Mesenchymal stem cell (in vitro differentiated cells and primary cell): ENCODE results near the gene TMCO4.

Experiments
- DNase-seq: peaks from one replicate; pipeline ENCODE4 v3.0.0-alpha.2; 2013
- H2AFZ ChIP-seq: one replicate; pipeline ENCODE4 v1.6.1; 2013; ENCODE audit warnings: low read depth, mild to moderate bottlenecking, control low read depth, inconsistent platforms, low read length, moderate library complexity
- H2AK5ac ChIP-seq: 2 replicates; pipeline ENCODE4 v1.6.1; 2013; ENCODE audit warnings: low read length, moderate library complexity, mild to moderate bottlenecking, inconsistent platforms; ENCODE audit not compliant: severe bottlenecking
- H2BK120ac ChIP-seq: one replicate; pipeline ENCODE4 v1.6.1; 2013; ENCODE audit warnings: low read depth, mild to moderate bottlenecking, inconsistent platforms, low read length, moderate library complexity
- H2BK12ac ChIP-seq, 2 experiments: one replicate each; pipeline ENCODE4 v1.6.1; 2013; ENCODE audit warnings: inconsistent platforms in 2 of 2, low read length in 2 of 2, mild to moderate bottlenecking in 2 of 2, moderate library complexity in 2 of 2, control low read depth in 1 of 2
- H2BK15ac ChIP-seq: one replicate; pipeline ENCODE4 v1.6.1; 2013; ENCODE audit warnings: mild to moderate bottlenecking, low read depth, inconsistent platforms; ENCODE audit not compliant: poor library complexity, severe bottlenecking
- H2BK5ac ChIP-seq: 2 replicates; pipeline ENCODE4 v1.6.1; 2013; ENCODE audit warnings: low read depth, mild to moderate bottlenecking, low read length, control low read depth, inconsistent platforms; ENCODE audit not compliant: poor library complexity, severe bottlenecking
- H3K14ac ChIP-seq, 2 experiments: one replicate each; pipeline ENCODE4 v1.6.1; 2013; ENCODE audit warnings: inconsistent platforms in 2 of 2, low read length in 2 of 2, control low read depth in 1 of 2, mild to moderate bottlenecking in 1 of 2, moderate library complexity in 1 of 2
- H3K18ac ChIP-seq, 2 experiments: one replicate each; pipeline ENCODE4 v1.6.1; 2013; ENCODE audit warnings: inconsistent platforms in 2 of 2, low read length in 2 of 2, control low read depth in 1 of 2, low read depth in 1 of 2, mild to moderate bottlenecking in 1 of 2
- H3K23ac ChIP-seq, 2 experiments: one replicate each; pipeline ENCODE4 v1.6.1; 2013; ENCODE audit warnings: inconsistent platforms in 2 of 2, low read length in 2 of 2, mild to moderate bottlenecking in 2 of 2, moderate library complexity in 2 of 2, control low read depth in 1 of 2
- H3K27ac ChIP-seq: 2 replicates; pipeline ENCODE4 v1.5.1; 2013; ENCODE audit warnings: mild to moderate bottlenecking, moderate library complexity, low read length, control low read depth, inconsistent platforms; ENCODE audit not compliant: poor library complexity, severe bottlenecking
- H3K27me3 ChIP-seq, 2 experiments: 2 replicates each; pipeline versions ENCODE4 v1.6.1 to v1.7.0; 2013; ENCODE audit warnings: low read length in 2 of 2, mild to moderate bottlenecking in 2 of 2, moderate library complexity in 2 of 2, control low read depth in 1 of 2, inconsistent platforms in 1 of 2; ENCODE audit not compliant: control insufficient read depth in 1 of 2, insufficient read depth in 1 of 2
- H3K36me3 ChIP-seq, 2 experiments: 2 replicates each; pipeline versions ENCODE4 v1.6.1 to v1.7.0; 2013; ENCODE audit warnings: low read length in 2 of 2, control low read depth in 1 of 2, inconsistent platforms in 1 of 2, low read depth in 1 of 2, mild to moderate bottlenecking in 1 of 2; ENCODE audit not compliant: insufficient read depth in 2 of 2, control insufficient read depth in 1 of 2
- H3K4ac ChIP-seq, 2 experiments: one replicate each; pipeline ENCODE4 v1.6.1; 2013; ENCODE audit warnings: inconsistent platforms in 2 of 2, low read length in 2 of 2, mild to moderate bottlenecking in 2 of 2, moderate library complexity in 2 of 2, control low read depth in 1 of 2, low read depth in 1 of 2
- H3K4me1 ChIP-seq: 2 replicates; pipeline ENCODE4 v1.6.1; 2013; ENCODE audit warnings: low read depth, low read length, control low read depth; ENCODE audit not compliant: control insufficient read depth, insufficient read depth
- H3K4me2 ChIP-seq: 2 replicates; pipeline ENCODE4 v1.6.1; 2013; ENCODE audit warnings: low read length, mild to moderate bottlenecking, inconsistent platforms; ENCODE audit not compliant: poor library complexity, severe bottlenecking
- H3K4me3 ChIP-seq, 2 experiments: 2 replicates each; pipeline versions ENCODE4 v1.5.1 to v1.7.0; 2013; ENCODE audit warnings: low read length in 2 of 2, mild to moderate bottlenecking in 2 of 2, control low read depth in 1 of 2, low read depth in 1 of 2; ENCODE audit not compliant: insufficient read depth in 1 of 2
- H3K79me1 ChIP-seq: replicated peaks from 2 replicates; pipeline ENCODE4 v1.6.1; 2013; ENCODE audit warnings: mild to moderate bottlenecking, control low read depth, low read length, inconsistent platforms; ENCODE audit not compliant: poor library complexity, severe bottlenecking
- H3K9ac ChIP-seq: 2 replicates; pipeline ENCODE4 v1.7.0; 2013; ENCODE audit warnings: mild to moderate bottlenecking, low read length, moderate library complexity
- H3K9me3 ChIP-seq: 2 replicates; pipeline ENCODE4 v1.7.0; 2013; ENCODE audit warnings: mild to moderate bottlenecking, low read length; ENCODE audit not compliant: control insufficient read depth
- H4K8ac ChIP-seq: one replicate; pipeline ENCODE4 v1.6.1; 2013; ENCODE audit warnings: inconsistent platforms, mild to moderate bottlenecking, low read length, moderate library complexity
- H4K91ac ChIP-seq: one replicate; pipeline ENCODE4 v1.6.1; 2013; ENCODE audit warnings: mild to moderate bottlenecking, low read length, inconsistent platforms
- WGBS: methylation state at CpG from one replicate; pipeline ENCODE4 v1.1.7; 2013; ENCODE audit warnings: mixed read lengths; 5-methylcytosine and 5-hydroxymethylcytosine counted together

Gene TMCO4

DNA sequence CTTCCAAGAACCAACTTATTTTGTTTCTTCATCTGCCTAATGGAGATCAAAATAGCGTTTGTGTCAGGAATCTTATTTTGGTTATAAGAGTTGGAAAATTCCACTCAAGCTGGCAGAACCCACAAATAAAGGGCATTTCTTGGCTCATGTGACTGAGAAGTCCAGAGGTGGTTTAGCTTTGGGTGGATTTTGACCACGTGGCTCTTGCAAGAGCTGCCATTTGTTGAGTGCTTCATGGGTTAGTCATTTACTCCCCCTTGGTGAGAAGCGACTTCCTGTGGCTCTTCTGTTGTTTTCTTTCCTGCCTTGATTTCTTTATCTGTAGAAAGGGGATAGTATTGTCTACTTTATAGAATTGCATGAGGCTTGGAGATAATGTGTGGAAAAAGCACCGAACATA, 24.8 kb upstream of the TMCO4 start:
- no peak overlapping the region for H4K8ac ChIP-seq
- no peaks in the 10 kb centered on the region for H3K9me3 ChIP-seq
- H3K18ac ChIP-seq: no peak overlapping the region
- no peak overlapping the region for H3K27ac ChIP-seq
- H2BK120ac ChIP-seq: no peak overlapping the region
- H2AFZ ChIP-seq: no peak overlapping the region
- no peak overlapping the region for H3K23ac ChIP-seq
- no peak overlapping the region for H3K4me2 ChIP-seq
- H3K9ac ChIP-seq: no peak overlapping the region
- H4K91ac ChIP-seq: no peak overlapping the region
- H2BK5ac ChIP-seq: no peak overlapping the region
- H3K79me1 ChIP-seq: no peaks in the 10 kb centered on the region
- H3K4ac ChIP-seq: no peak overlapping the region
- H3K4me3 ChIP-seq: no peak overlapping the region
- peaks cover 0 to 5% of the 10 kb centered on the region in 2 experiments for H3K27me3 ChIP-seq
- no peak overlapping the region for H2BK12ac ChIP-seq
- no peak overlapping the region for H3K14ac ChIP-seq
- H3K36me3 ChIP-seq: no peaks in the 10 kb centered on the region
- H2AK5ac ChIP-seq: no peak overlapping the region
- DNase-seq: no peak
- peaks cover 6% of the 10 kb centered on the region for H3K4me1 ChIP-seq
- WGBS: 63% methylated on average over 4 of the region's 4 CpGs
- no peak overlapping the region for H2BK15ac ChIP-seq

DNA sequence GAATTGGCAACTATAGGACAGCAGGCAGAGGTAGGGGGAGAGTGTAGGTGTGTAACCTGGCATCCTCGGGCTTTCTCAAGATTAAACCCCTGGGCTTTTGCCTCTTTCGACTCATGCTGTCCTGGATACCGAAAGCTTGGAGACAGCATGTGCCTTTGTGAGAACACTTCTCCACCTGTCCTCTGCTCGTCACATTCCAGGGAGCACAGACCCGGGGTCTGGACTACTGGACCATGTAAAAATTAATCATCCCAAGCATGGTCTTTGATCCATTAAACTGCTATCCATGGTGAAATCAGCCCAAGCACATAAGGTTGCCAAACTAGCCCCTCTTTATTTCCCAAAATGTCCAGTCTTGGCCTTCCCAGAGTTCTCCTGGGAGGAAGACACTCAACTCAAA, 24.3 kb upstream of the TMCO4 start:
- DNase-seq: no peak
- H3K4me1 ChIP-seq: peaks cover 6% of the 10 kb centered on the region
- no peak overlapping the region for H3K23ac ChIP-seq
- no peak overlapping the region for H2BK120ac ChIP-seq
- H3K4ac ChIP-seq: no peak overlapping the region
- no peak overlapping the region for H3K14ac ChIP-seq
- no peak overlapping the region for H3K18ac ChIP-seq
- no peak overlapping the region for H3K27ac ChIP-seq
- no peak overlapping the region for H2BK15ac ChIP-seq
- H3K27me3 ChIP-seq: peaks cover 0 to 5% of the 10 kb centered on the region in 2 experiments
- no peak overlapping the region for H3K9ac ChIP-seq
- no peaks in the 10 kb centered on the region for H3K36me3 ChIP-seq
- no peak overlapping the region for H3K4me3 ChIP-seq
- no peaks in the 10 kb centered on the region for H3K79me1 ChIP-seq
- H2BK5ac ChIP-seq: no peak overlapping the region
- H2AFZ ChIP-seq: no peak overlapping the region
- 97% methylated on average over 5 of the region's 5 CpGs for WGBS
- H2AK5ac ChIP-seq: no peak overlapping the region
- no peak overlapping the region for H3K4me2 ChIP-seq
- no peaks in the 10 kb centered on the region for H3K9me3 ChIP-seq
- no peak overlapping the region for H4K8ac ChIP-seq
- H2BK12ac ChIP-seq: no peak overlapping the region
- H4K91ac ChIP-seq: no peak overlapping the region

DNA sequence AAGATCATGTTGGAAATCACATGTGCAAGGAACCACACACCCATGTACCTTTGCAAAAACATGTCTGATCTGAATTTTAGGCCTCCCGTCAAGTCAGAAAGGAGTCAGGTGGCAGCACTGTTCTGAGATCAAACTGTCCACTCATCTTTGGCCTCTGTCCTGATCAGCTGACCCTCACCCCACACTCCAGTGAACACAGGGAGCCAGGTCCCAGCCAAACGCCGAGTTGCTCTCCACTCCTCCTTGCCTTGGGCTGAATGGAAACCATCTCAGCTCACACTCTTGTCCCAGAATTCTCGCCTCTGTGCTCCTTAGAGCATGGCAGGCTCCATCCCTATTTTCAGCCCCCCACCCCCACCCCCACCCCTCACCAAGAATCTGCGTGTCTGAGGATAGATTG, 20.0 kb upstream of the TMCO4 start:
- Histone ChIP-seq H3K9ac (no peak overlapping the region), H3K36me3 (no peaks in the 10 kb centered on the region), H4K91ac (no peak overlapping the region), H2AK5ac (no peak overlapping the region), H3K18ac (no peak overlapping the region), H3K79me1 (no peaks in the 10 kb centered on the region), H3K9me3 (no peaks in the 10 kb centered on the region), H4K8ac (no peak overlapping the region), H3K23ac (no peak overlapping the region), H3K4me3 (no peak overlapping the region), H2BK5ac (no peak overlapping the region), H3K4ac (no peak overlapping the region), H2BK120ac (no peak overlapping the region), H3K14ac (no peak overlapping the region), H3K4me2 (no peak overlapping the region), H3K4me1 (peaks cover 10% of the 10 kb centered on the region), H3K27ac (no peak overlapping the region), H2AFZ (no peak overlapping the region), H2BK12ac (no peak overlapping the region), H3K27me3 (peaks cover 0 to 5% of the 10 kb centered on the region in 2 experiments), H2BK15ac (no peak overlapping the region)
- no peak for DNase-seq
- WGBS: 75% methylated on average over 3 of the region's 5 CpGs

DNA sequence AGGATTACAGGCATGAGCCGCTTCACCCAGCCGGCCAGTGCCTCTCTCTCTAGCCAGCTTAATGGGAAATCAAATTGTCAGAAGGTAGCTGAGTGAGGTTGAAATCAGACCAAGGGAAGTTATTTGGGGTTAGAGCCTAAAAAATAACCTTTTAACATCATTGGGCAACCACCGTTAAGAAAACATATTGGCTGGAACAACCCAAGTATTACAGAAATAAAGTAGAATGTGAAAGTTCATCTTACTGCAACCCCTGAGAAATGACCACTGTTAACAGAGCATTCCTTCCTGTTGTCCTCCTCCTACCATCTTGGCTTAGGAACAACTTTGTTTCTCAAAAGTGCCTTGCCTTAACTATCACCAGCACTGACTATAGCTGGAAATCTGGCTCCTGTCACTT, 18.6 kb upstream of the TMCO4 start:
- H3K18ac ChIP-seq: no peak overlapping the region
- no peak overlapping the region for H2AFZ ChIP-seq
- no peak overlapping the region for H3K4me2 ChIP-seq
- H3K36me3 ChIP-seq: no peaks in the 10 kb centered on the region
- H3K9me3 ChIP-seq: no peaks in the 10 kb centered on the region
- H4K91ac ChIP-seq: no peak overlapping the region
- no peaks in the 10 kb centered on the region for H3K79me1 ChIP-seq
- DNase-seq: no peak
- H2BK120ac ChIP-seq: no peak overlapping the region
- H3K4me3 ChIP-seq: no peak overlapping the region
- H3K23ac ChIP-seq: no peak overlapping the region
- no peak overlapping the region for H2AK5ac ChIP-seq
- H3K4ac ChIP-seq: no peak overlapping the region
- no peak overlapping the region for H2BK12ac ChIP-seq
- H3K14ac ChIP-seq: no peak overlapping the region
- H3K9ac ChIP-seq: no peak overlapping the region
- no peak overlapping the region for H3K27ac ChIP-seq
- H2BK15ac ChIP-seq: no peak overlapping the region
- H3K27me3 ChIP-seq: peaks cover 0 to 5% of the 10 kb centered on the region in 2 experiments
- H4K8ac ChIP-seq: no peak overlapping the region
- H3K4me1 ChIP-seq: peaks cover 12% of the 10 kb centered on the region
- no peak overlapping the region for H2BK5ac ChIP-seq
- WGBS: 90% methylated on average over 2 of the region's 3 CpGs
